CD4-positive, alpha-beta T cell treated with Interleukin-2 at 100 ng/mL for 4 hours (primary cell): ENCODE measurements around the gene ADCY7.

Source experiments
- DNase-seq: peaks from one replicate; pipeline ENCODE4 v3.0.0-alpha.2; 2020; ENCODE audit warnings: low spot score

ADCY7 gene

GRCh38 chr16:50298591-50299507 lies 32.5 kb downstream of the ADCY7 start:
- DNase-seq, result no peak

- no peak for DNase-seq
These were observed 33.3 kb downstream of the ADCY7 start for GRCh38 chr16:50299508-50300105.

- DNase-seq, result no peak
These were observed 34.7 kb downstream of the ADCY7 start for GRCh38 chr16:50300942-50301625.

- DNase-seq, result no peak
These were observed 35.5 kb downstream of the ADCY7 start for GRCh38 chr16:50301626-50302471.

GRCh38 chr16:50302472-50303005 lies 36.2 kb downstream of the ADCY7 start:
- no peak for DNase-seq

- no peak for DNase-seq
These were observed 36.8 kb downstream of the ADCY7 start for GRCh38 chr16:50303041-50303604.

GRCh38 chr16:50303605-50304466 lies 37.5 kb downstream of the ADCY7 start:
- no peak for DNase-seq

GRCh38 chr16:50304467-50305440 lies 38.4 kb downstream of the ADCY7 start:
- DNase-seq, result no peak

- DNase-seq, result no peak
These were observed 39.2 kb downstream of the ADCY7 start for GRCh38 chr16:50305441-50306061.

GRCh38 chr16:50306287-50306686 lies 39.9 kb downstream of the ADCY7 start:
- DNase-seq, result no peak

GRCh38 chr16:50308237-50308965 lies 42.0 kb downstream of the ADCY7 start:
- no peak for DNase-seq

- DNase-seq, result no peak
These were observed 42.8 kb downstream of the ADCY7 start for GRCh38 chr16:50309156-50309526.

- no peak for DNase-seq
These were observed 43.4 kb downstream of the ADCY7 start for GRCh38 chr16:50309527-50310307.

- DNase-seq, result no peak
These were observed 44.2 kb downstream of the ADCY7 start for GRCh38 chr16:50310308-50311133.

- DNase-seq, result no peak
These were observed 44.8 kb downstream of the ADCY7 start for GRCh38 chr16:50311134-50311528.

- no peak for DNase-seq
These were observed 45.6 kb downstream of the ADCY7 start for GRCh38 chr16:50311891-50312501.
